ENCODE measurements around the gene DIDO1.
A peak's percentile ranks its signal among the peaks of the same experiment; 100 is the strongest.
"Not testable (repeated sequence)": the region's sequence is repeated elsewhere in the genome, so short reads cannot be mapped to it uniquely, and the experiment has no call there.

DIDO1 gene

DNA sequence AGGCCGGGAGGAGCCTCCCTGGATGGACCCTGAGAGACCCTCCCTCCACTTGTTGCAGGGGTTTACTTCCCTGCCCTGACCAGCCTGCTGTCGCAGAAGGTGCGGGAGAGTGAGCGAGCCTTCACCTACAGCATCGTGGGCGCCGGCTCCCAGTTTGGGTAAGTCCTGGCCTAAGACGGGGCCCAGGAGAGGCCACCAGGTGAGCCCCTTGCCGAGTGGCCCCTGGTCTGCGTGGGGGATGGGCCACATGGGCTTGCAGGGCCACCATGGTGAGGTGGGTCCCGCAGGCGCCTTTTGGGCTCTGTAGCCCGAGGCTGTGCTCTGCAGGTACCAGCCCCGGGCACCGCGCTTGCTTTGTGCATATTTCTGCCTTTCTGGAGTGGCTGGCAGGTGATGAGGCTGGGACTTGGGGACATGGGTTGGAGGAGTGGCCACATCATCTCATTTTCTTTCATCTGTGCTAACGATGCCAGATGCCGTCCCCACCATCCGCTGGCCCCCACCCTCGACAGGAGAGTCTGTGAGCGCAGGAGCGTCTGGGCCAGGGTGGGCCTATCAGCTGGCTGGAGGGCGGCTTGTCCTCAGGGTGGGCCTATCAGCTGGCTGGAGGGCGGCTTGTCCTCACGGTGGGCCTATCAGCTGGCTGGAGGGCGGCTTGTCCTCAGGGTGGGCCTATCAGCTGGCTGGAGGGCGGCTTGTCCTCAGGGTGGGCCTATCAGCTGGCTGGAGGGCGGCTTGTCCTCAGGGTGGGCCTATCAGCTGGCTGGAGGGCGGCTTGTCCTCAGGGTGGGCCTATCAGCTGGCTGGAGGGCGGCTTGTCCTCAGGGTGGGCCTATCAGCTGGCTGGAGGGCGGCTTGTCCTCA is 34.4 kb upstream of the DIDO1 start:
- H3K4me3 ChIP-seq (ENCODE audit: low read length); H3K9ac ChIP-seq (ENCODE audit: low read length); H3K4me1 ChIP-seq (ENCODE audit: control insufficient read depth, low read depth, low read length); H3K27me3 ChIP-seq (ENCODE audit: control insufficient read depth, insufficient read depth, low read length); H3K27ac ChIP-seq (ENCODE audit: low read length); H3K9me3 ChIP-seq (ENCODE audit: control insufficient read depth, low read depth, low read length); H3K36me3 ChIP-seq (ENCODE audit: control insufficient read depth, low read depth, low read length): not testable (repeated sequence)

DNA sequence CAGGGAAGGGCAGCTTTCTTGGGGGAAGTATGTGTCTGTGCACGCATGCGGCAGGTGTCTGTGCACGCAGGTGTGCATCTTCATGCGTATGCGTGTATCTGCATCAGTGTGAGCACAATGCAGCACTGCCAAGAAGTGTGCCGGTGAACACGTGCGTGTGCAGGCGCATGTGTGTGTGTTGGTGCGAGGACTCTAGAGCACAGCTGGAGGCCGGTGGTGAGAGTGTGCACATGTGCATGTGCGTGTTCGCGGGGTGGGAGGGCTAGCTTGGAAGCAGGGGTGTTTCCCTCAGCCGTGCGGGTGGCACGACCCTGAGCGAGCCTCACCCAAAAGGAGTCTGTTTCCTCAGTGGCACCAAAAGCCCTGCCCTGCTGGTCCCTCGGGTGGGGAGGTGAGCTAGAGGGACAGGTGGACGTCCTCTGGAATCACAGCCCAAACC is 33.7 kb upstream of the DIDO1 start:
- H3K27ac ChIP-seq (ENCODE audit: low read length), result no peak overlapping the region
- peaks cover 4% of the 10 kb centered on the region for H3K4me1 ChIP-seq (ENCODE audit: control insufficient read depth, low read depth, low read length)
- no peaks in the 10 kb centered on the region for H3K27me3 ChIP-seq (ENCODE audit: control insufficient read depth, insufficient read depth, low read length)
- H3K36me3 ChIP-seq (ENCODE audit: control insufficient read depth, low read depth, low read length), result peaks cover 3% of the 10 kb centered on the region
- H3K4me3 ChIP-seq (ENCODE audit: low read length), result no peak overlapping the region
- H3K9me3 ChIP-seq (ENCODE audit: control insufficient read depth, low read depth, low read length), result no peaks in the 10 kb centered on the region
- no peak overlapping the region for H3K9ac ChIP-seq (ENCODE audit: low read length)

DNA sequence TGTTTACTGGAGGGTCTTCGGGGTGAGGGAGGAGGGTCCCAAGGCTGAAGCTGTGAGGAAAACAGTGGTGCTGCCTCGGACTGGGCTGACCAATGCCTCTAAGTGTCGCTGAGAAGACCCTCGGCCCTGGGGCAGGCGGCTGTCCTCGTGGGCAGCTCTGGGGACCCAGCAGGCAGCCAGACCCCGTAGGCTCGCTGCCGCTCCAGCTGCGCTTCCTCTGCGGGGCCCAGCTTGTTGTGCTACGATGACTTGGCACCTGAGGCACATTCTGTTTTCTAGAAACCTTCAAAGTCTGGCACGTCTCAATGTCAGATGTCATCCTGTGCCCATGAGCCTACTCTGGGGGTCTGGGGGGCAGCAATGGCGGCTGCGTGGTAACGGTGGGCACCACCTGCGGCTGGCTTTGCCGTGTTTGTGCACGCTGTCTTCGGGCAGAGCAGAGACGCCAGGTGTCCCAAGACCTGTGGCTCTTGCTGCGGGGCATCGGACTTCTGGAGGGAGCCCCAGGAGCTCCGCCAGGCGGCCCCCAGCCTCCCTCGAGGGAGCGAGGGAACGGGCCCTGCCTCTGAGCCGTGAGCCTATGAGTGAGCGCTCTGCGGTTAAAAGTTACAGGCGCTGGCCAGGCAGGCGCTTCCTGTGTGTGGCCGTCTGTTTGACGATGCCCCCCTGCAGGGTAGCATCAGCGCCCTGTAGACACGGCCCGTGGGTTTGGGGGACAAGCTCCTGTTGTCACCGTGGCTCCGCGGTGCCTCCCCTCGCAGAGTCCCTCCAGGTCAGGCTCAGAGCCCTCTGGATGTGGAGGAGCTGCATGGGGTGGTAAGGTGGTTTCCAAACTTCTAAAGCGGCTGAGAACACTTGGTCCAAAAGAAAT is 33.0 kb upstream of the DIDO1 start:
- no peak overlapping the region for H3K9ac ChIP-seq (ENCODE audit: low read length)
- H3K27ac ChIP-seq (ENCODE audit: low read length), result no peak overlapping the region
- H3K27me3 ChIP-seq (ENCODE audit: control insufficient read depth, insufficient read depth, low read length), result no peaks in the 10 kb centered on the region
- no peaks in the 10 kb centered on the region for H3K9me3 ChIP-seq (ENCODE audit: control insufficient read depth, low read depth, low read length)
- H3K4me3 ChIP-seq (ENCODE audit: low read length), result no peak overlapping the region
- H3K36me3 ChIP-seq (ENCODE audit: control insufficient read depth, low read depth, low read length), result peaks cover 3% of the 10 kb centered on the region
- peaks cover 9% of the 10 kb centered on the region for H3K4me1 ChIP-seq (ENCODE audit: control insufficient read depth, low read depth, low read length)

DNA sequence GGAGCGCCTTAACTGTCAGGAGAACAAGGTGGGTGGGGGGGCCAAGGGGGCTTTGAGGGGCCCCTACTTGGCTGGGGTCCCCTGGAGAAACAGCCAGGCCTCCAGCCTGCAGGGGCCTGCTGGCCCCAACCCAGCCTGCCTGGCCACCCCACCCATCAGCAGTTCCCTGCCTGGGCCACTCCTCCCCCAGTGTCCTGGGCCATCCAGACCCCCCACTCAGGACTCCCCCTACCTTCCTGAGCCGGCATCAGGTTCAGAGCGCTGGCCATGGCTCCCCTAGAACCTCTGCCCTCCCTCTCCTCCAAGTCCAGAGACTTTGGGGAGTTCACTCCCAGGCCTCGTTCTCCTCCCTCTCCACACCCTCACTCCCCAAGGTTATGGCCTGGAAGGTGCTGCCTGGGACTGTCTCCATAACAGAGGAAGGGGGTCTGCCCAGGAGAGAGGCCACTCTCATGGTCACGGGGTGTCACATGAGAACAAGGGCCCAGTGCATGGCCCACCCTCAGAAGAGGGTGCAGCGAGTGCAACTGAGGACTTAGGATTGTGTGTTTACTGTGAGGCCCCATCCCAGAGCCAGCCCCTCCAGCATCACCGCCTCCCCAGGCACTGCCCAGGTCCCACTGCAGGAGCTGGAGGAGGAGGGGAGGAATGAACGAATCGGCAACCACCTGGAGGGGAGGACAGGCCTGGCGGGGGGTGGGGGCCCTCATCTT is 32.2 kb upstream of the DIDO1 start:
- no peaks in the 10 kb centered on the region for H3K9me3 ChIP-seq (ENCODE audit: control insufficient read depth, low read depth, low read length)
- H3K4me1 ChIP-seq (ENCODE audit: control insufficient read depth, low read depth, low read length), result peaks cover 13% of the 10 kb centered on the region
- no peak overlapping the region for H3K9ac ChIP-seq (ENCODE audit: low read length)
- H3K36me3 ChIP-seq (ENCODE audit: control insufficient read depth, low read depth, low read length), result no peaks in the 10 kb centered on the region
- no peak overlapping the region for H3K4me3 ChIP-seq (ENCODE audit: low read length)
- H3K27me3 ChIP-seq (ENCODE audit: control insufficient read depth, insufficient read depth, low read length), result no peaks in the 10 kb centered on the region
- no peak overlapping the region for H3K27ac ChIP-seq (ENCODE audit: low read length)

DNA sequence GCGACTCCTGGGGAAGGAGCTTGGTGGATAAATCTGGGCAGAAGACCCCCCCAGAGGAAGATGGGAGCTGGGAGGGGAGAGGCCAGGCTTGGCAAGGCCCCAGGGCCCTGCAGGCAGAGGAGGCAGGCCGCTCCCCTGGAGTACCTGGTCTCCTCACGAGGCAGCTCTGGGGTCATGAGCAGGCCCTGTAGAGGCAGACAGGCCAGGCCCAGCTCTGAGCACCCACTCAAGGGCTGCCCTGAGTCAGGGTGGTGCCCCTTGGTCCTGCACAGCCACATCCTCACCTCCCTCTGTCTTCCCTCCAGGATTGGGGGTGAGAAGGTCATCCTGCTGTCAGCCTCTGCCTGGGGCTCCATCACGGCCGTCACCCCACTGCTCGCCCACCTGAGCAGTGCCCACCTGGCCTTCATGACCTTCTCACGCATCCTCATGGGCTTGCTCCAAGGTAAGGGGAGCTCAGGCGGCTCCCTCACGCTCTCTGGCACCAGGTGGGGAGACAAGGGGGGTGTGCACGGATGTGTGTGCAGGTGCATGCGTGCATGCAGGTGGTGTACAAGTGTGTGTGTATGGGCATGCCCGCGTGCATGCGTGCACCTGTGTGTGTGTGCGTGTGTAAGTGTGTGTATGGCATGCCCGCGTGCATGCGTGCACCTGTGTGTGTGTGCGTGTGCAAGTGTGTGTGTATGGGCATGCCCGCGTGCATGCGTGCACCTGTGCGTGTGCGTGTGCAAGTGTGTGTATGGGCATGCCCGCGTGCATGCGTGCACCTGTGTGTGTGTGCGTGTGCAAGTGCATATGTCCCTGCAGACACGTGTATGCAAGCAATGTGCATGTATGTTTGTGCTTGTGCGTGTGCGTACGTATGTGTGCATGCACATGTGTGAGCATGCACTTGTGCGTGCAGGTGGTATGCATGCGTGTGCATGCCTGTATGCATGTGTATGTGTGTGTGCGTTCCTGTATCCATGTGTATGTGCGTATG is 31.1 kb upstream of the DIDO1 start:
- Histone ChIP-seq H3K27me3 (ENCODE audit: control insufficient read depth, insufficient read depth, low read length) (no peaks in the 10 kb centered on the region), H3K9me3 (ENCODE audit: control insufficient read depth, low read depth, low read length) (no peaks in the 10 kb centered on the region), H3K4me3 (ENCODE audit: low read length) (no peak overlapping the region), H3K4me1 (ENCODE audit: control insufficient read depth, low read depth, low read length) (peaks cover 19% of the 10 kb centered on the region), H3K27ac (ENCODE audit: low read length) (no peak overlapping the region), H3K36me3 (ENCODE audit: control insufficient read depth, low read depth, low read length) (no peaks in the 10 kb centered on the region), H3K9ac (ENCODE audit: low read length) (no peak overlapping the region)

DNA sequence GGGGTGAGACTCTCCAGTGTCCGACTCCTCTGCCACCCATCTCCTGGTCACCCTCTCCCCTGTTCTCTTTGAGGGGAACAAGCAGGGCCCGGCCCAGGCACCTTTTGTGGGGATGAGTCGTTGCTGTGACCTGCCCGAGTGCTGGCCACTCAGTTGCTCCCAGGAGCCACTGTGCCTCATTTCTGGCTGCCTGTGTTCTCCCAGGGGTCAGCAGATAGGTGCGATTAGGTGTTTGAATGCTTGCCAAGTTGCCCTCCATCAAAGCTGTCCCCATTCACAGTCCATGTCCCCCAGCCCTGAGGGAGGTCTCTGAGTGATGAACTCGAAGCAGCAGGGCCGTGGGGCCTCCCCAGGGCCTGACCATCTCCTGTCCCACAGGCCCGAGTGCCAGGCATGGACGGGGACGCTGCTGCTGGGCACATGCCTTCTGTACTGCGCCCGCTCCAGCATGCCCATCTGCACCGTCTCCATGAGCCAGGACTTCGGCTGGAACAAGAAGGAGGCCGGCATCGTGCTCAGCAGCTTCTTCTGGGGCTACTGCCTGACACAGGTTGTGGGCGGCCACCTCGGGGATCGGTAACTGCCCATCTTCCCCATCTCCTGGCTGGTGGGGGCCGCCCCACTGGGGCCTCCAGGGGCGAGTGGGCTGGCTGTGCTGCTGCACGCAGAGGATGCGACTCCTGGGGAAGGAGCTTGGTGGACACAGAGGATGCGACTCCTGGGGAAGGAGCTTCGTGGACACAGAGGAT is 30.3 kb upstream of the DIDO1 start:
- H3K9ac ChIP-seq (ENCODE audit: low read length), result no peak overlapping the region
- no peak overlapping the region for H3K27ac ChIP-seq (ENCODE audit: low read length)
- H3K4me1 ChIP-seq (ENCODE audit: control insufficient read depth, low read depth, low read length), result peaks cover 18% of the 10 kb centered on the region
- no peaks in the 10 kb centered on the region for H3K27me3 ChIP-seq (ENCODE audit: control insufficient read depth, insufficient read depth, low read length)
- no peak overlapping the region for H3K4me3 ChIP-seq (ENCODE audit: low read length)
- no peaks in the 10 kb centered on the region for H3K36me3 ChIP-seq (ENCODE audit: control insufficient read depth, low read depth, low read length)
- H3K9me3 ChIP-seq (ENCODE audit: control insufficient read depth, low read depth, low read length), result no peaks in the 10 kb centered on the region

DNA sequence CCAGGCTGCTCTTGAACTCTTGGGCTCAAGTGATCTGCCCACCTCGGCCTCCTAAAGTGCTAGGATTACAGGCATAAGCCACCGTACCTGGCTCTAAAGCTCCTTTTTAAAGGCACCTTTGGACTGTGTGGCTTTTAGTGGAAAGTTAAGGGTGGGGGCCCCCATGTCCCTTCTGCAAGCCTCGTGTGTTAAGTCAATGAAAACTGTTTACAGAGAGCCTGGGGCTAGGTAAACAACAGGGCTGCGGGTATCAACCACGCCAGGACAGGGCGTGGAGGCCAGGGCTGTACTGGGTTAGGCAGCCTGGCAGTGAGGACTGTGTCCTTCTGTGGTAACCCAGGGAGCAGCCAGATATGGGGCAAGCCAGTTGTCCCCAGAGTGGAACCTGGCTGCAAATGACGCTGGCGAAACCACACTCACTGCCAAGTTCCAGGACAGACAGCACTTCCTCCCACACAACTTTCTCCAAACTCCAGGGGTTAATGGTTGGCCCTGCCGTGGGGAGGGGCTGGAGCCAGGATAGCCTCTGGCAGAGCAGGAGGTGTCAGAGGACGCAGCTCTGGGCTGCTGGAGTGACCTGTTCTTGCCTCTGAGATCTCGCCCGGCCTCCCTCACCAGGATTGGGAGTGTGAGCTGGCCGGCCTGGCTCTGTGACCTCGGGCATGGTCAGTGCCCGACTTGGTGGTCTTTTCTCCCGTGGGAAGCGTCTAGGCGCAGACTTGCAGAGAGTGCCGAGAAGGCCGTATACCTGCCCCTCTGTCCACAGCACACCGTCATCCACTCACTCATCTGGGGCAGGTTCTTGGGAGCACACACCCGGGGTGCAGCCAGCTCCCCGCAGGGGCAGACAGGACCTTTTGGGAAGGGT is 29.4 kb upstream of the DIDO1 start:
- Histone ChIP-seq H3K9me3 (ENCODE audit: control insufficient read depth, low read depth, low read length) (no peaks in the 10 kb centered on the region), H3K4me1 (ENCODE audit: control insufficient read depth, low read depth, low read length) (peaks cover 15% of the 10 kb centered on the region), H3K36me3 (ENCODE audit: control insufficient read depth, low read depth, low read length) (no peaks in the 10 kb centered on the region), H3K4me3 (ENCODE audit: low read length) (no peak overlapping the region), H3K27me3 (ENCODE audit: control insufficient read depth, insufficient read depth, low read length) (no peaks in the 10 kb centered on the region), H3K27ac (ENCODE audit: low read length) (no peak overlapping the region), H3K9ac (ENCODE audit: low read length) (no peak overlapping the region)

DNA sequence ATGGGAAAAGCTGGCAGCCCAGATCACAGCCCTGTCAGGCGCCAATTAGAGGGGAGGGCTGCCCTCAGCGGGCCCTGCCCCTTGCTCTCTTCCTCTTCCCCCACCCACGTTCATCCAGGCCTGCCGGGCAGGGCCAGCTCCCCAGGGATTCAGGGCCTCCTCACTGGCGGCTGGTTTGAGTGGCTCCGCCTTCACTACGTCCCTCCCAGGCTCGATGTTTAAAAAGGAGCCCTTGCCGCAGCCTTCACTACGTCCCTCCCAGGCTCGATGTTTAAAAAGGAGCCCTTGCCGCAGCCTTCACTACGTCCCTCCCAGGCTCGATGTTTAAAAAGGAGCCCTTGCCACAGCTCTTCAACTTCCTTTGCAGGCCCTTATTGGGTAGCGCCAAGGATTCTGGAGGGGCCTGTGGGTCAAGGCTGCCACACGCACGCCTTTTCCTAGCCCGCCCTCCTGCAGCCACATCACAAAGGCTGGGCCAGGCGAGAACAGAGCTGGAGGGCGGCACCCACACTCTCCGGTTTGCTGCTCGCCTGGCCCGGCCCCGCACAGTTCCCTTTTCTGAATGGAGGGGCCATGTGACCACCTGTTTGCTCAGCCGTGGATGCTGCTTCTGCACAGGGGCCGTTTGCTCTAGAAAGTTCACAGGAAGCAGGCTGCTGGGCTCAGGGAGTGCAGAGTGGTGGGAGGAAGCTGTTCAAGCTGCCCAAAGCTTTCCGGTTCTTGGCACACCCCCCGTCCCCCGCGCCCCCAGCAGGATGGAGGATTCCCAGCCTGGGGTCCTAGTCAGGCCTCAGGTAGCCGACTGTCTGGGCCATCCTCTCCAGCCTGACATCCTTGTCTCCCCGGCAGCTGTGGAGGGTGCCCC is 27.8 kb upstream of the DIDO1 start:
- Histone ChIP-seq H3K4me3 (ENCODE audit: low read length) (peak overlapping the region; percentile 48), H3K9ac (ENCODE audit: low read length) (no peak overlapping the region), H3K9me3 (ENCODE audit: control insufficient read depth, low read depth, low read length) (no peaks in the 10 kb centered on the region), H3K27ac (ENCODE audit: low read length) (no peak overlapping the region), H3K36me3 (ENCODE audit: control insufficient read depth, low read depth, low read length) (peaks cover 4% of the 10 kb centered on the region), H3K27me3 (ENCODE audit: control insufficient read depth, insufficient read depth, low read length) (no peaks in the 10 kb centered on the region), H3K4me1 (ENCODE audit: control insufficient read depth, low read depth, low read length) (peaks cover 15% of the 10 kb centered on the region)

All from iPS-18a (cell line).